GM12878 (cell line): Measurements from ENCODE around the gene HAND1. TPM values are rescaled to one million over a fixed set of nuclear protein-coding genes. Genes with fewer than 3 reads are reported as not detected.

ENCODE experiments used
- ATAC-seq: fragments of 200-7000 bp; cut with Tn5 transposase; 3 replicates; pipeline ENCODE4 v1.9.1; 2020; ENCODE audit warnings: mild to moderate bottlenecking, moderate library complexity
- BruUV-seq: library from RNA; stranded (reverse); fragments of 400-500 nt; replicated peaks from 2 replicates; lab custom pipeline; 2021; lab: Mats Ljungman, UMichigan
- CTCF ChIA-PET: fragments of 300-600 bp; sonication (Branson Sonifier 250); formaldehyde crosslinking; extraction: SDS; loops from one replicate; lab custom pipeline; 2021; ENCODE audit warnings: inconsistent platforms; lab: Yijun Ruan, JAX
- POLR2A ChIA-PET: fragments of 350-600 bp; formaldehyde crosslinking; extraction: SDS; loops from one replicate; lab custom pipeline; 2021; ENCODE audit warnings: inconsistent platforms; lab: Charles Lee
- RAD21 ChIA-PET: fragments of 300-600 bp; sonication (Branson Sonifier 250); formaldehyde crosslinking; loops from one replicate; lab custom pipeline; 2023; ENCODE audit warnings: antibody characterized with exemption; ENCODE audit not compliant: unreplicated experiment; lab: Charles Lee
- SMC1A ChIA-PET: fragments of 300-600 bp; sonication (Branson Sonifier 250); formaldehyde crosslinking; loops from one replicate; lab custom pipeline; 2023; ENCODE audit not compliant: unreplicated experiment, uncharacterized antibody; lab: Charles Lee
- DNase-seq: peaks from one replicate; pipeline ENCODE4 v3.0.0-alpha.2; 2011; ENCODE audit warnings: low read depth, low spot score
- FAIRE-seq: peaks from 3 replicates; lab custom pipeline; 2011; peaks lifted over from hg19 to GRCh38; lab: Jason Lieb, UNC
- H2AFZ ChIP-seq: 2 replicates; pipeline ENCODE4 v1.6.0; 2011; ENCODE audit warnings: low read depth, low read length, control low read depth; ENCODE audit not compliant: control insufficient read depth
- H3K27ac ChIP-seq: 2 replicates; pipeline ENCODE4 v1.5.1; 2011; ENCODE audit warnings: control low read depth; ENCODE audit not compliant: control insufficient read depth, insufficient read depth
- H3K27me3 ChIP-seq, 2 experiments: replicated peaks in 1 of 2; 2 replicates each; pipeline versions ENCODE4 v1.6.0 to v1.6.1; 2011; ENCODE audit warnings: low read length in 1 of 2; ENCODE audit not compliant: control insufficient read depth in 2 of 2, insufficient read depth in 2 of 2
- H3K36me3 ChIP-seq, 2 experiments: 2 replicates each; pipeline ENCODE4 v1.5.1; 2011; ENCODE audit warnings: low read length in 1 of 2; ENCODE audit not compliant: control insufficient read depth in 2 of 2, insufficient read depth in 2 of 2
- H3K4me1 ChIP-seq: 2 replicates; pipeline ENCODE4 v1.6.1; 2011; ENCODE audit warnings: mild to moderate bottlenecking, low read length, moderate library complexity, mixed read lengths; ENCODE audit not compliant: control insufficient read depth, insufficient read depth
- H3K4me2 ChIP-seq: 2 replicates; pipeline ENCODE4 v1.6.0; 2011; ENCODE audit warnings: control low read depth; ENCODE audit not compliant: control insufficient read depth, insufficient read depth
- H3K4me3 ChIP-seq: fragments of 200-600 bp; sonication (generic); 2 replicates; pipeline ENCODE4 v1.5.1; 2016
- H3K79me2 ChIP-seq: 2 replicates; pipeline ENCODE4 v1.6.0; 2011; ENCODE audit warnings: low read length; ENCODE audit not compliant: control insufficient read depth, insufficient read depth
- H3K9ac ChIP-seq: 2 replicates; pipeline ENCODE4 v1.8.0; 2011; ENCODE audit warnings: low read length, control low read depth, mixed read lengths; ENCODE audit not compliant: control insufficient read depth, insufficient read depth
- H3K9me3 ChIP-seq: replicated peaks from 3 replicates; pipeline ENCODE4 v1.5.1; 2011; ENCODE audit warnings: mild to moderate bottlenecking, low read length; ENCODE audit not compliant: control insufficient read depth, insufficient read depth
- H4K20me1 ChIP-seq: 2 replicates; pipeline ENCODE4 v1.6.0; 2011; ENCODE audit not compliant: control insufficient read depth, insufficient read depth
- BHLHE40 ChIP-seq, 2 experiments: fragments of 450-650 bp in 1 of 2; IDR thresholded peaks; 2 replicates each; pipeline ENCODE4 v1.6.1; 2011 to 2017; ENCODE audit warnings: low read depth in 2 of 2, borderline replicate concordance in 1 of 2, improper control_type of control experiment in 1 of 2, low read length in 1 of 2, mild to moderate bottlenecking in 1 of 2
- JUND ChIP-seq: IDR thresholded peaks from 2 replicates; pipeline ENCODE4 v1.6.1; 2012; ENCODE audit warnings: low read depth, mild to moderate bottlenecking, low read length, improper control_type of control experiment, moderate library complexity
- MEF2B ChIP-seq: fragments of 450-650 bp; IDR thresholded peaks from 2 replicates; pipeline ENCODE4 v1.6.1; 2018; ENCODE audit warnings: mild to moderate bottlenecking, moderate library complexity; ENCODE audit not compliant: partially characterized antibody, poor library complexity, severe bottlenecking
- RB1 ChIP-seq: fragments of 450-650 bp; formaldehyde crosslinking; IDR thresholded peaks from 2 replicates; pipeline ENCODE4 v1.6.1; 2017; ENCODE audit warnings: mild to moderate bottlenecking, borderline replicate concordance
- ZNF592 ChIP-seq: fragments of 450-650 bp; IDR thresholded peaks from 2 replicates; pipeline ENCODE4 v1.6.1; 2017; ENCODE audit warnings: mild to moderate bottlenecking, moderate library complexity
- ZSCAN29 ChIP-seq: fragments of 450-650 bp; IDR thresholded peaks from 2 replicates; pipeline ENCODE4 v1.6.1; 2017; ENCODE audit warnings: mild to moderate bottlenecking, moderate library complexity
- ZZZ3 ChIP-seq: IDR thresholded peaks from 2 replicates; pipeline ENCODE4 v1.6.1; 2011; ENCODE audit warnings: low read depth; ENCODE audit not compliant: control insufficient read depth, insufficient read length
- WGBS: methylation state at CpG from one replicate; pipeline ENCODE4 v1.1.6; 2016; ENCODE audit warnings: low lambda C conversion rate; ENCODE audit not compliant: insufficient replicate concordance, insufficient coverage; ENCODE audit errors: missing lambda C conversion rate; 5-methylcytosine and 5-hydroxymethylcytosine counted together
- in situ Hi-C: fragments of 300-500 bp; cut with MboI; formaldehyde crosslinking; loops from 9 replicates; pipeline ENCODE4 v1.14.3; 2018; ENCODE audit warnings: mixed read lengths
- intact Hi-C: fragments of 100-400 bp; cut with micrococcal nuclease; formaldehyde crosslinking; loops from one replicate; pipeline ENCODE4 v1.14.2; 2022; ENCODE audit not compliant: unreplicated experiment
- polyA plus RNA-seq, 11 experiments: library from polyadenylated mRNA; depleted of rRNA in 4 of 11; unstranded in 6 of 11; stranded (reverse) in 5 of 11; fragments of >200 nt; fragmentation: Nextera tagmentation in 4 of 11; fragmentation: Illumina TruSeq in 1 of 11; extraction: Ambion mirVana in 4 of 11; extraction: Trizol in 1 of 11; gene quantifications; 1 replicate in 1 of 11; 2 replicates in 10 of 11; pipeline versions ENCODE4 v1.2.1 to v1.2.3, GENCODE V29; 2011 to 2016; ENCODE audit warnings: inconsistent platforms in 2 of 11, missing spikeins in 2 of 11, low read depth in 1 of 11
- total RNA-seq, 4 experiments: library from RNA; depleted of rRNA in 3 of 4; stranded (reverse); fragments of >200 nt in 3 of 4; fragmentation: Illumina TruSeq in 1 of 4; extraction: Trizol in 1 of 4; gene quantifications; 2 replicates each; pipeline versions ENCODE4 v1.2.1 to v1.2.3, GENCODE V29; 2013 to 2021

The HAND1 gene
- total and polyA plus RNA-seq, 10 of the 15 experiments (the other 5 are each of a cell fraction or from before 2014, with no cell fraction given): 0.06 to 0.41 (median 0.27) TPM; not detected in 4

- WGBS: 81% methylated on average over 2 of the region's 2 CpGs
- no peaks in the 10 kb centered on the region; a peak in 1 of 4 replicates for H3K36me3 ChIP-seq
- H3K27ac ChIP-seq: no peak overlapping the region
- FAIRE-seq (no peak), ATAC-seq (no peak), DNase-seq (no peak)
- ChIA-PET CTCF (interaction anchor here (1.0 to 1.2 kb wide), 2 partner anchors 13 to 42 kb away, joined by 4 to 5 read pairs; no protein-coding TSS in a partner anchor), POLR2A (no interaction called here), SMC1A (no interaction called here), RAD21 (no interaction called here)
- no peak overlapping the region for H2AFZ ChIP-seq
- H3K4me2 ChIP-seq: no peak overlapping the region
- peaks cover 33% of the 10 kb centered on the region for H3K4me1 ChIP-seq
- no peak for TF ChIP-seq ZSCAN29
- TF ChIP-seq ZZZ3: no peak
- no peak for TF ChIP-seq RB1
- TF ChIP-seq ZNF592: no peak
- peak in 1 of 2 experiments; percentile 29; a peak in 1 of 4 replicates for TF ChIP-seq BHLHE40 (IDR thresholded peaks at IDR 0.05; ENCODE audit: borderline replicate concordance in 1 of 2, low read depth in 2 of 2, low read length in 1 of 2)
- TF ChIP-seq JUND: no peak
- TF ChIP-seq MEF2B: peak; percentile 69
- no peaks in the 10 kb centered on the region for H3K9me3 ChIP-seq
- no peaks in the 10 kb centered on the region for H4K20me1 ChIP-seq
- no peaks in the 10 kb centered on the region for H3K27me3 ChIP-seq
- in situ Hi-C loops: no loop called here
- intact Hi-C loops: loop anchor here (10.0 kb wide), 1 partner anchor 247 kb away; the partner anchor contains the start of gene LARP1
- no peak overlapping the region for H3K4me3 ChIP-seq
- no TSS peak for BruUV-seq
- H3K79me2 ChIP-seq: no peaks in the 10 kb centered on the region
- no peak overlapping the region for H3K9ac ChIP-seq
Measured at GRCh38 chr5:154508114-154508513, 30.1 kb upstream of the HAND1 start.
